GM19043 (cell line): Measurements from ENCODE around the gene CHRM2.

ENCODE experiments used
- ATAC-seq: cut with Tn5 transposase; IDR thresholded peaks from one replicate; pipeline ENCODE4 v1.9.1; 2021; ENCODE audit warnings: low read depth; ENCODE audit not compliant: unreplicated experiment

CHRM2 gene

GRCh38 chr7:137017221-137017620 lies 148.8 kb downstream of the CHRM2 start:
- ATAC-seq, result no peak

GRCh38 chr7:137018468-137018867 lies 150.0 kb downstream of the CHRM2 start:
- no peak for ATAC-seq

- ATAC-seq, result no peak
Measured at GRCh38 chr7:137020351-137020750, 151.9 kb downstream of the CHRM2 start.

GRCh38 chr7:137025469-137026175 lies 157.2 kb downstream of the CHRM2 start:
- ATAC-seq, result no peak

- ATAC-seq, result no peak
Measured at GRCh38 chr7:137026176-137026500, 157.7 kb downstream of the CHRM2 start.

GRCh38 chr7:137032436-137032835 lies 164.0 kb downstream of the CHRM2 start:
- no peak for ATAC-seq

- no peak for ATAC-seq
Measured at GRCh38 chr7:137036768-137037167, 168.3 kb downstream of the CHRM2 start.

- no peak for ATAC-seq
Measured at GRCh38 chr7:137038706-137039105, 170.3 kb downstream of the CHRM2 start.

- no peak for ATAC-seq
Measured at GRCh38 chr7:137040745-137041144, 172.3 kb downstream of the CHRM2 start.

- no peak for ATAC-seq
Measured at GRCh38 chr7:137045573-137045972, 177.1 kb downstream of the CHRM2 start.

GRCh38 chr7:137069249-137069963 lies 201.0 kb downstream of the CHRM2 start:
- no peak for ATAC-seq
